Measurements from ENCODE around the gene AMBN. TPM values are rescaled to one million over a fixed set of nuclear protein-coding genes. Genes with fewer than 3 reads are reported as not detected.

AMBN gene
- total RNA-seq (2014; rRNA removed; shearing (Covaris generic)) (not detected in 2 replicates), polyA plus RNA-seq (2016; fragmentation: Nextera tagmentation; extraction: Ambion mirVana) (not detected in 2 replicates)
- long read RNA-seq, result 0 reads

GRCh38 chr4:70591955-70592582 lies at the start of gene AMBN:
Gene AMBN (plus strand): TSS chr4:70592256. CDS start chr4:70592359, 103 bp downstream.
- no peaks in the 10 kb centered on the region for H3K36me3 ChIP-seq (ENCODE audit: insufficient read depth)
- peaks cover 1% of the 10 kb centered on the region for H3K27me3 Mint-ChIP-seq (ENCODE audit: insufficient read depth, low read depth, poor library complexity)
- no peak within 1 kb of the TSS for H3K4me3 ChIP-seq
- H3K27me3 ChIP-seq (ENCODE audit: insufficient read depth), result no peaks in the 10 kb centered on the region
- ATAC-seq, result no peak
- H3K4me1 Mint-ChIP-seq, result no peaks in the 10 kb centered on the region
- H3K27ac ChIP-seq (ENCODE audit: low read depth), result no peak within 1 kb of the TSS
- no peaks in the 10 kb centered on the region for H4K20me1 ChIP-seq (replicated peaks; ENCODE audit: insufficient read depth)
- no peaks in the 10 kb centered on the region for H3K9me3 Mint-ChIP-seq
- no peaks in the 10 kb centered on the region for H3K79me2 ChIP-seq (replicated peaks; ENCODE audit: insufficient read depth)
- no peak for TF ChIP-seq EZH2phosphoT487 (IDR thresholded peaks at IDR 0.05; ENCODE audit: unreplicated experiment)
- TF ChIP-seq, protein P1, sequence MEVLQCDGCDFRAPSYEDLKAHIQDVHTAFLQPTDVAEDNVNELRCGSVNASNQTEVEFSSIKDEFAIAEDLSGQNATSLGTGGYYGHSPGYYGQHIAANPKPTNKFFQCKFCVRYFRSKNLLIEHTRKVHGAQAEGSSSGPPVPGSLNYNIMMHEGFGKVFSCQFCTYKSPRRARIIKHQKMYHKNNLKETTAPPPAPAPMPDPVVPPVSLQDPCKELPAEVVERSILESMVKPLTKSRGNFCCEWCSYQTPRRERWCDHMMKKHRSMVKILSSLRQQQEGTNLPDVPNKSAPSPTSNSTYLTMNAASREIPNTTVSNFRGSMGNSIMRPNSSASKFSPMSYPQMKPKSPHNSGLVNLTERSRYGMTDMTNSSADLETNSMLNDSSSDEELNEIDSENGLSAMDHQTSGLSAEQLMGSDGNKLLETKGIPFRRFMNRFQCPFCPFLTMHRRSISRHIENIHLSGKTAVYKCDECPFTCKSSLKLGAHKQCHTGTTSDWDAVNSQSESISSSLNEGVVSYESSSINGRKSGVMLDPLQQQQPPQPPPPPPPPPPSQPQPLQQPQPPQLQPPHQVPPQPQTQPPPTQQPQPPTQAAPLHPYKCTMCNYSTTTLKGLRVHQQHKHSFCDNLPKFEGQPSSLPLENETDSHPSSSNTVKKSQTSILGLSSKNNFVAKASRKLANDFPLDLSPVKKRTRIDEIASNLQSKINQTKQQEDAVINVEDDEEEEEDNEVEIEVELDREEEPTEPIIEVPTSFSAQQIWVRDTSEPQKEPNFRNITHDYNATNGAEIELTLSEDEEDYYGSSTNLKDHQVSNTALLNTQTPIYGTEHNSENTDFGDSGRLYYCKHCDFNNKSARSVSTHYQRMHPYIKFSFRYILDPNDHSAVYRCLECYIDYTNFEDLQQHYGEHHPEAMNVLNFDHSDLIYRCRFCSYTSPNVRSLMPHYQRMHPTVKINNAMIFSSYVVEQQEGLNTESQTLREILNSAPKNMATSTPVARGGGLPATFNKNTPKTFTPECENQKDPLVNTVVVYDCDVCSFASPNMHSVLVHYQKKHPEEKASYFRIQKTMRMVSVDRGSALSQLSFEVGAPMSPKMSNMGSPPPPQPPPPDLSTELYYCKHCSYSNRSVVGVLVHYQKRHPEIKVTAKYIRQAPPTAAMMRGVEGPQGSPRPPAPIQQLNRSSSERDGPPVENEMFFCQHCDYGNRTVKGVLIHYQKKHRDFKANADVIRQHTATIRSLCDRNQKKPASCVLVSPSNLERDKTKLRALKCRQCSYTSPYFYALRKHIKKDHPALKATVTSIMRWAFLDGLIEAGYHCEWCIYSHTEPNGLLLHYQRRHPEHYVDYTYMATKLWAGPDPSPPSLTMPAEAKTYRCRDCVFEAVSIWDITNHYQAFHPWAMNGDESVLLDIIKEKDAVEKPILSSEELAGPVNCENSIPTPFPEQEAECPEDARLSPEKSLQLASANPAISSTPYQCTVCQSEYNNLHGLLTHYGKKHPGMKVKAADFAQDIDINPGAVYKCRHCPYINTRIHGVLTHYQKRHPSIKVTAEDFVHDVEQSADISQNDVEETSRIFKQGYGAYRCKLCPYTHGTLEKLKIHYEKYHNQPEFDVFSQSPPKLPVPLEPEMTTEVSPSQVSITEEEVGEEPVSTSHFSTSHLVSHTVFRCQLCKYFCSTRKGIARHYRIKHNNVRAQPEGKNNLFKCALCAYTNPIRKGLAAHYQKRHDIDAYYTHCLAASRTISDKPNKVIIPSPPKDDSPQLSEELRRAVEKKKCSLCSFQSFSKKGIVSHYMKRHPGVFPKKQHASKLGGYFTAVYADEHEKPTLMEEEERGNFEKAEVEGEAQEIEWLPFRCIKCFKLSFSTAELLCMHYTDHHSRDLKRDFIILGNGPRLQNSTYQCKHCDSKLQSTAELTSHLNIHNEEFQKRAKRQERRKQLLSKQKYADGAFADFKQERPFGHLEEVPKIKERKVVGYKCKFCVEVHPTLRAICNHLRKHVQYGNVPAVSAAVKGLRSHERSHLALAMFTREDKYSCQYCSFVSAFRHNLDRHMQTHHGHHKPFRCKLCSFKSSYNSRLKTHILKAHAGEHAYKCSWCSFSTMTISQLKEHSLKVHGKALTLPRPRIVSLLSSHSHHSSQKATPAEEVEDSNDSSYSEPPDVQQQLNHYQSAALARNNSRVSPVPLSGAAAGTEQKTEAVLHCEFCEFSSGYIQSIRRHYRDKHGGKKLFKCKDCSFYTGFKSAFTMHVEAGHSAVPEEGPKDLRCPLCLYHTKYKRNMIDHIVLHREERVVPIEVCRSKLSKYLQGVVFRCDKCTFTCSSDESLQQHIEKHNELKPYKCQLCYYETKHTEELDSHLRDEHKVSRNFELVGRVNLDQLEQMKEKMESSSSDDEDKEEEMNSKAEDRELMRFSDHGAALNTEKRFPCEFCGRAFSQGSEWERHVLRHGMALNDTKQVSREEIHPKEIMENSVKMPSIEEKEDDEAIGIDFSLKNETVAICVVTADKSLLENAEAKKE (CRISPR knock-in tag; IDR thresholded peaks at IDR 0.05), result no peak
- TF ChIP-seq, protein P2, sequence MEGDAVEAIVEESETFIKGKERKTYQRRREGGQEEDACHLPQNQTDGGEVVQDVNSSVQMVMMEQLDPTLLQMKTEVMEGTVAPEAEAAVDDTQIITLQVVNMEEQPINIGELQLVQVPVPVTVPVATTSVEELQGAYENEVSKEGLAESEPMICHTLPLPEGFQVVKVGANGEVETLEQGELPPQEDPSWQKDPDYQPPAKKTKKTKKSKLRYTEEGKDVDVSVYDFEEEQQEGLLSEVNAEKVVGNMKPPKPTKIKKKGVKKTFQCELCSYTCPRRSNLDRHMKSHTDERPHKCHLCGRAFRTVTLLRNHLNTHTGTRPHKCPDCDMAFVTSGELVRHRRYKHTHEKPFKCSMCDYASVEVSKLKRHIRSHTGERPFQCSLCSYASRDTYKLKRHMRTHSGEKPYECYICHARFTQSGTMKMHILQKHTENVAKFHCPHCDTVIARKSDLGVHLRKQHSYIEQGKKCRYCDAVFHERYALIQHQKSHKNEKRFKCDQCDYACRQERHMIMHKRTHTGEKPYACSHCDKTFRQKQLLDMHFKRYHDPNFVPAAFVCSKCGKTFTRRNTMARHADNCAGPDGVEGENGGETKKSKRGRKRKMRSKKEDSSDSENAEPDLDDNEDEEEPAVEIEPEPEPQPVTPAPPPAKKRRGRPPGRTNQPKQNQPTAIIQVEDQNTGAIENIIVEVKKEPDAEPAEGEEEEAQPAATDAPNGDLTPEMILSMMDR (conservative IDR thresholded peaks at IDR 0.05; ENCODE audit: low read depth in 2 of 2), result no peak
- no peak for TF ChIP-seq ETS1 (IDR thresholded peaks at IDR 0.05)
- TF ChIP-seq, protein P3, sequence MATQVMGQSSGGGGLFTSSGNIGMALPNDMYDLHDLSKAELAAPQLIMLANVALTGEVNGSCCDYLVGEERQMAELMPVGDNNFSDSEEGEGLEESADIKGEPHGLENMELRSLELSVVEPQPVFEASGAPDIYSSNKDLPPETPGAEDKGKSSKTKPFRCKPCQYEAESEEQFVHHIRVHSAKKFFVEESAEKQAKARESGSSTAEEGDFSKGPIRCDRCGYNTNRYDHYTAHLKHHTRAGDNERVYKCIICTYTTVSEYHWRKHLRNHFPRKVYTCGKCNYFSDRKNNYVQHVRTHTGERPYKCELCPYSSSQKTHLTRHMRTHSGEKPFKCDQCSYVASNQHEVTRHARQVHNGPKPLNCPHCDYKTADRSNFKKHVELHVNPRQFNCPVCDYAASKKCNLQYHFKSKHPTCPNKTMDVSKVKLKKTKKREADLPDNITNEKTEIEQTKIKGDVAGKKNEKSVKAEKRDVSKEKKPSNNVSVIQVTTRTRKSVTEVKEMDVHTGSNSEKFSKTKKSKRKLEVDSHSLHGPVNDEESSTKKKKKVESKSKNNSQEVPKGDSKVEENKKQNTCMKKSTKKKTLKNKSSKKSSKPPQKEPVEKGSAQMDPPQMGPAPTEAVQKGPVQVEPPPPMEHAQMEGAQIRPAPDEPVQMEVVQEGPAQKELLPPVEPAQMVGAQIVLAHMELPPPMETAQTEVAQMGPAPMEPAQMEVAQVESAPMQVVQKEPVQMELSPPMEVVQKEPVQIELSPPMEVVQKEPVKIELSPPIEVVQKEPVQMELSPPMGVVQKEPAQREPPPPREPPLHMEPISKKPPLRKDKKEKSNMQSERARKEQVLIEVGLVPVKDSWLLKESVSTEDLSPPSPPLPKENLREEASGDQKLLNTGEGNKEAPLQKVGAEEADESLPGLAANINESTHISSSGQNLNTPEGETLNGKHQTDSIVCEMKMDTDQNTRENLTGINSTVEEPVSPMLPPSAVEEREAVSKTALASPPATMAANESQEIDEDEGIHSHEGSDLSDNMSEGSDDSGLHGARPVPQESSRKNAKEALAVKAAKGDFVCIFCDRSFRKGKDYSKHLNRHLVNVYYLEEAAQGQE (IDR thresholded peaks at IDR 0.05; ENCODE audit: unreplicated experiment), result no peak
- TF ChIP-seq POLR2AphosphoS5 (IDR thresholded peaks at IDR 0.05; ENCODE audit: low read depth), result no peak
- no peak for TF ChIP-seq JUNB (IDR thresholded peaks at IDR 0.05; ENCODE audit: unreplicated experiment)
- no peak for TF ChIP-seq CREB1 (CRISPR knock-in tag; IDR thresholded peaks at IDR 0.05; ENCODE audit: low read depth)
- no peak for TF ChIP-seq ZNF331 (CRISPR knock-in tag; IDR thresholded peaks at IDR 0.05; ENCODE audit: low read depth)
- no peak for TF ChIP-seq EZH2 (IDR thresholded peaks at IDR 0.05; ENCODE audit: low read depth, unreplicated experiment)
- no peak for TF ChIP-seq NANOG (IDR thresholded peaks at IDR 0.05; ENCODE audit: borderline replicate concordance)
- no peak for TF ChIP-seq ZNF114 (CRISPR knock-in tag; IDR thresholded peaks at IDR 0.05)
- no peak for TF ChIP-seq STAT1 (IDR thresholded peaks at IDR 0.05; ENCODE audit: unreplicated experiment)
- H3K36me3 Mint-ChIP-seq (ENCODE audit: low read depth), result no peaks in the 10 kb centered on the region
- no peak within 1 kb of the TSS for H3K27ac Mint-ChIP-seq
- no peaks in the 10 kb centered on the region for H3K4me1 ChIP-seq (ENCODE audit: insufficient read depth)
- no peaks in the 10 kb centered on the region for H3F3A ChIP-seq (replicated peaks; ENCODE audit: low read depth)
- H3K4me3 Mint-ChIP-seq, result no peak within 1 kb of the TSS
- no peaks in the 10 kb centered on the region for H3K9me2 ChIP-seq (ENCODE audit: insufficient read depth)
- H3K4me2 ChIP-seq, result no peak within 1 kb of the TSS
- H2AFZ ChIP-seq, result peak within 1 kb of the TSS; percentile 61
- no peak for DNase-seq (ENCODE audit: low spot score)
